Measurements from ENCODE around the gene SPINK14. TPM values are rescaled to one million over a fixed set of nuclear protein-coding genes. Genes with fewer than 3 reads are reported as not detected.

SPINK14 gene
- total and polyA plus RNA-seq, 2 of the 13 experiments (the other 11 are each of a cell fraction or from before 2014, with no cell fraction given), result not detected

DNA sequence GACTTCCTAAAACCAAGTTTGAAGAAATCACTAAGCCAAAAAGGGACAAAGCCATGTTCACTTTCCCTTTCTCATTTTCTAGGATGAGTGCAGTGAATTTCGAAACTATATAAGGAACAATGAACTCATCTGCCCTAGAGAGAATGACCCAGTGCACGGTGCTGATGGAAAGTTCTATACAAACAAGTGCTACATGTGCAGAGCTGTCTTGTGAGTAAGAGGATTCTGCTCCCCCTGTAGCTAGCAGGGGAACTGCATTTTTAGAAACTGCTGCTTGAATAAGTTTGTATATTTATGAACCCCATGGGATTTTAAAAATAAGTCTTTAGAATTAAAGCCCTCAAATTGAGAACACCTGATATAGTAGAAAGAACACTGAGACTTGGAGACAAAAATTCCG is 42.7 kb upstream of the SPINK14 start:
- H2AFZ ChIP-seq (ENCODE audit: low read length), result no peak overlapping the region
- intact Hi-C loops (cut with micrococcal nuclease; ENCODE audit: unreplicated experiment) (loop anchor here (10.0 kb wide), 1 partner anchor 271 kb away; no protein-coding TSS in a partner anchor), in situ Hi-C loops (cut with HindIII; ENCODE audit: extremely low pct_ligation_motif_present, low pct_unique_long_range_greater_than_20kb) (no loop called here)
- H3K4me1 ChIP-seq (ENCODE audit: insufficient read depth, low read length), result peaks cover 1% of the 10 kb centered on the region; the same call in 1 of the 2 replicates
- BruUV-seq (replicated peaks), result no TSS peak
- no peaks in the 10 kb centered on the region for H3K9me3 ChIP-seq (ENCODE audit: low read length)
- no peaks in the 10 kb centered on the region for H4K20me1 ChIP-seq (ENCODE audit: insufficient read depth, low read length)
- DNase-seq (ENCODE audit: low spot score) (peak; percentile 8), FAIRE-seq (no peak), ATAC-seq (peak; percentile 54; the same call in 1 of the 3 replicates)
- no peak overlapping the region for H3K4me2 ChIP-seq (ENCODE audit: low read depth, low read length)
- H3K36me3 ChIP-seq (replicated peaks in 1 of 2; ENCODE audit: control insufficient read depth in 1 of 2, insufficient read depth in 2 of 2, low read length in 2 of 2), result no peaks in the 10 kb centered on the region
- no peak overlapping the region for H3K4me3 ChIP-seq (replicated peaks in 1 of 3; ENCODE audit: insufficient read depth in 1 of 3, low read depth in 2 of 3, low read length in 3 of 3)
- H3K79me2 ChIP-seq (ENCODE audit: insufficient read depth, low read length), result no peaks in the 10 kb centered on the region
- 4% methylated on average over 3 of the region's 3 CpGs for WGBS (ENCODE audit: low lambda C conversion rate)
- no peaks in the 10 kb centered on the region for H3K27me3 ChIP-seq (ENCODE audit: control insufficient read depth in 1 of 2, insufficient read depth in 2 of 2, low read length in 2 of 2)
- no peak overlapping the region for H3K9ac ChIP-seq (ENCODE audit: insufficient read depth, low read depth, low read length)
- no peak overlapping the region for H3K27ac ChIP-seq (ENCODE audit: extremely low read length, insufficient read depth, low read length)
- CTCF ChIA-PET (ENCODE audit: low intra/inter-chr PET ratio, low total read pairs), result no interaction called here
- POLR2A ChIA-PET, result no interaction called here
- no peak for TF ChIP-seq ZNF432 (CRISPR knock-in tag; IDR thresholded peaks at IDR 0.05; ENCODE audit: borderline replicate concordance)
- TF ChIP-seq, protein P1, sequence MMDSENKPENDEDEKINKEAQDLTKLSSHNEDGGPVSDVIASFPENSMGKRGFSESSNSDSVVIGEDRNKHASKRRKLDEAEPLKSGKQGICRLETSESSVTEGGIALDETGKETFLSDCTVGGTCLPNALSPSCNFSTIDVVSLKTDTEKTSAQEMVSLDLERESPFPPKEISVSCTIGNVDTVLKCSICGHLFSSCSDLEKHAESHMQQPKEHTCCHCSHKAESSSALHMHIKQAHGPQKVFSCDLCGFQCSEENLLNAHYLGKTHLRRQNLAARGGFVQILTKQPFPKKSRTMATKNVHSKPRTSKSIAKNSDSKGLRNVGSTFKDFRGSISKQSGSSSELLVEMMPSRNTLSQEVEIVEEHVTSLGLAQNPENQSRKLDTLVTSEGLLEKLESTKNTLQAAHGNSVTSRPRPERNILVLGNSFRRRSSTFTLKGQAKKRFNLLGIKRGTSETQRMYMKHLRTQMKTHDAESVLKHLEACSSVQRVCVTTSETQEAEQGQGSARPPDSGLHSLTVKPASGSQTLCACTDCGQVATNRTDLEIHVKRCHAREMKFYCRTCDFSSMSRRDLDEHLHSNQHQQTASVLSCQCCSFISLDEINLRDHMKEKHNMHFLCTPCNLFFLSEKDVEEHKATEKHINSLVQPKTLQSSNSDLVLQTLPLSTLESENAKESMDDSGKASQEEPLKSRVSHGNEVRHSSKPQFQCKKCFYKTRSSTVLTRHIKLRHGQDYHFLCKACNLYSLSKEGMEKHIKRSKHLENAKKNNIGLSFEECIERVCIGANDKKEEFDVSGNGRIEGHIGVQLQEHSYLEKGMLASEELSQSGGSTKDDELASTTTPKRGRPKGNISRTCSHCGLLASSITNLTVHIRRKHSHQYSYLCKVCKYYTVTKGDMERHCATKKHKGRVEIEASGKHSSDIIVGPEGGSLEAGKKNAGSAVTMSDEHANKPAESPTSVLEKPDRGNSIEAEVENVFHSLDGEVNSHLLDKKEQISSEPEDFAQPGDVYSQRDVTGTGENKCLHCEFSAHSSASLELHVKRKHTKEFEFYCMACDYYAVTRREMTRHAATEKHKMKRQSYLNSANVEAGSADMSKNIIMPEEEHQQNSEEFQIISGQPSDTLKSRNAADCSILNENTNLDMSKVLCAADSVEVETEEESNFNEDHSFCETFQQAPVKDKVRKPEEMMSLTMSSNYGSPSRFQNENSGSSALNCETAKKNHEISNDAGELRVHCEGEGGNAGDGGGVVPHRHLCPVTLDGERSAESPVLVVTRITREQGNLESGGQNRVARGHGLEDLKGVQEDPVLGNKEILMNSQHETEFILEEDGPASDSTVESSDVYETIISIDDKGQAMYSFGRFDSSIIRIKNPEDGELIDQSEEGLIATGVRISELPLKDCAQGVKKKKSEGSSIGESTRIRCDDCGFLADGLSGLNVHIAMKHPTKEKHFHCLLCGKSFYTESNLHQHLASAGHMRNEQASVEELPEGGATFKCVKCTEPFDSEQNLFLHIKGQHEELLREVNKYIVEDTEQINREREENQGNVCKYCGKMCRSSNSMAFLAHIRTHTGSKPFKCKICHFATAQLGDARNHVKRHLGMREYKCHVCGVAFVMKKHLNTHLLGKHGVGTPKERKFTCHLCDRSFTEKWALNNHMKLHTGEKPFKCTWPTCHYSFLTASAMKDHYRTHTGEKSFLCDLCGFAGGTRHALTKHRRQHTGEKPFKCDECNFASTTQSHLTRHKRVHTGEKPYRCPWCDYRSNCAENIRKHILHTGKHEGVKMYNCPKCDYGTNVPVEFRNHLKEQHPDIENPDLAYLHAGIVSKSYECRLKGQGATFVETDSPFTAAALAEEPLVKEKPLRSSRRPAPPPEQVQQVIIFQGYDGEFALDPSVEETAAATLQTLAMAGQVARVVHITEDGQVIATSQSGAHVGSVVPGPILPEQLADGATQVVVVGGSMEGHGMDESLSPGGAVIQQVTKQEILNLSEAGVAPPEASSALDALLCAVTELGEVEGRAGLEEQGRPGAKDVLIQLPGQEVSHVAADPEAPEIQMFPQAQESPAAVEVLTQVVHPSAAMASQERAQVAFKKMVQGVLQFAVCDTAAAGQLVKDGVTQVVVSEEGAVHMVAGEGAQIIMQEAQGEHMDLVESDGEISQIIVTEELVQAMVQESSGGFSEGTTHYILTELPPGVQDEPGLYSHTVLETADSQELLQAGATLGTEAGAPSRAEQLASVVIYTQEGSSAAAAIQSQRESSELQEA (CRISPR knock-in tag; IDR thresholded peaks at IDR 0.05; ENCODE audit: not compliant biosample characterization), result no peak
- TF ChIP-seq ZNF274 (CRISPR knock-in tag; IDR thresholded peaks at IDR 0.05), result no peak
- no peak for TF ChIP-seq ERF (CRISPR knock-in tag; IDR thresholded peaks at IDR 0.05)
- TF ChIP-seq ZNF34 (CRISPR knock-in tag; IDR thresholded peaks at IDR 0.05; ENCODE audit: borderline replicate concordance), result no peak
- no peak for TF ChIP-seq ZFP90 (CRISPR knock-in tag; IDR thresholded peaks at IDR 0.05; ENCODE audit: borderline replicate concordance)
- TF ChIP-seq KLF16 (CRISPR knock-in tag; IDR thresholded peaks at IDR 0.05), result no peak
- no peak for TF ChIP-seq ZNF33B (CRISPR knock-in tag; IDR thresholded peaks at IDR 0.05)
- TF ChIP-seq CCDC6 (CRISPR knock-in tag; IDR thresholded peaks at IDR 0.05), result no peak
- no peak for TF ChIP-seq CEBPZ (IDR thresholded peaks at IDR 0.05; ENCODE audit: low read length)
- TF ChIP-seq HOXA7 (CRISPR knock-in tag; IDR thresholded peaks at IDR 0.05), result no peak
- TF ChIP-seq, protein P2, sequence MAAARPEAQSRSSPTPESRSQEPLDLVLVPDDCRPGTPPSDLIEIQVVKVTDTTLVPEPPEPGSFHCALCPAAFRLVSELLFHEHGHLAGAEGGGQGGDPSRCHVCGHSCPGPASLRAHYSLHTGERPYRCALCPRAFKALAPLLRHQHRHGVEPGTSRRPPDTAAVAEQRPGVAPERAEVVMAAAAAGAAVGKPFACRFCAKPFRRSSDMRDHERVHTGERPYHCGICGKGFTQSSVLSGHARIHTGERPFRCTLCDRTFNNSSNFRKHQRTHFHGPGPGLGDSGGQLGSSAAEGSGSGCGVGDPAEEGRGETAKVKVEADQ (CRISPR knock-in tag; IDR thresholded peaks at IDR 0.05; ENCODE audit: borderline replicate concordance), result no peak
